Liver (tissue), 3 donors: ENCODE results near the gene ST8SIA6.

ENCODE experiments used
- FOXA2 ChIP-seq: IDR thresholded peaks from 2 replicates; pipeline ENCODE4 v1.6.1; 2016; ENCODE audit warnings: antibody characterized with exemption
- GABPA ChIP-seq, 2 donors: IDR thresholded peaks in 1 of 2; conservative IDR thresholded peaks in 1 of 2; 2 replicates each; pipeline ENCODE4 v1.6.1; 2016; ENCODE audit warnings: antibody characterized with exemption in 2 of 2, mild to moderate bottlenecking in 1 of 2, moderate library complexity in 1 of 2
- JUND ChIP-seq, 2 donors: IDR thresholded peaks; 2 replicates each; pipeline ENCODE4 v1.6.1; 2016; ENCODE audit warnings: antibody characterized with exemption in 2 of 2
- RAD21 ChIP-seq, 2 donors: IDR thresholded peaks; 2 replicates each; pipeline ENCODE4 v1.6.1; 2016; ENCODE audit warnings: antibody characterized with exemption in 2 of 2, mild to moderate bottlenecking in 2 of 2
- RXRA ChIP-seq, 2 donors: IDR thresholded peaks; 2 replicates each; pipeline ENCODE4 v1.6.1; 2017 to 2018; ENCODE audit warnings: antibody characterized with exemption in 2 of 2, mild to moderate bottlenecking in 1 of 2
- SP1 ChIP-seq: IDR thresholded peaks from 2 replicates; pipeline ENCODE4 v1.6.1; 2018; ENCODE audit warnings: antibody characterized with exemption, mild to moderate bottlenecking
- TAF1 ChIP-seq: conservative IDR thresholded peaks from 2 replicates; pipeline ENCODE4 v1.6.1; 2016; ENCODE audit warnings: antibody characterized with exemption, mild to moderate bottlenecking
- YY1 ChIP-seq: IDR thresholded peaks from 2 replicates; pipeline ENCODE4 v1.6.1; 2016; ENCODE audit warnings: antibody characterized with exemption, mild to moderate bottlenecking
- TF ChIP-seq, protein P1 (sequence below): fragments of 150-350 bp; IDR thresholded peaks from 2 replicates; pipeline ENCODE4 v1.5.1; 2017; ENCODE audit warnings: improper control_type of control experiment, low read depth, low read length; ENCODE audit not compliant: missing input control
- TF ChIP-seq, protein P2 (sequence below): IDR thresholded peaks from 2 replicates; pipeline ENCODE4 v1.6.1; 2016; ENCODE audit warnings: antibody characterized with exemption
- TF ChIP-seq, protein P3 (sequence below): IDR thresholded peaks from 2 replicates; pipeline ENCODE4 v1.6.1; 2016; ENCODE audit warnings: antibody characterized with exemption
- TF ChIP-seq, protein P4 (sequence below): IDR thresholded peaks from 2 replicates; pipeline ENCODE4 v1.6.1; 2016; ENCODE audit warnings: antibody characterized with exemption, mild to moderate bottlenecking
- TF ChIP-seq, protein P5 (sequence below): IDR thresholded peaks from 2 replicates; pipeline ENCODE4 v1.6.1; 2016; ENCODE audit warnings: antibody characterized with exemption
- donor health status: healthy.
- donor health status: healthy.

DNA sequence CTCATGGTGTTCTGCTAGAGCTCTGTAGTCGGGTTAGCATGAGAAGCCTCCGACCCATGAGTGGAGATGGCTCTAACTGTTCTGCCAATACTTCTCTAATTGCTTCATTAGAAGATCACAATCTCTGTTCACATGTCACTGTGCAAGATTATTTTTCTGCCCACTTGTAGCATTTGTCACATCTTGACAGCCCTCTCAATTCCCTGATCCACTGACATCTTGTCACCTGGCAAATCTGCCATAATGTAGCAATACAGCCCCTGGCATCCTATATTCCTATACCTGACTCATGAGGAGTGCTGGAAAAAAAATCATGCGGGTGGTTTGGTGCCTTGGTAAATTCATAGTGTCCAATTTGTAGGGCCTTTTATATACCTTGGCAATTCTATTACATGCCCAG is 58.4 kb downstream of the ST8SIA6 start:
- TF ChIP-seq FOXA2 (no peak), TAF1 (no peak), YY1 (no peak), SP1 (no peak), JUND (IDR thresholded peaks at IDR 0.05) (no peak), RAD21 (IDR thresholded peaks at IDR 0.05) (no peak), GABPA (IDR thresholded peaks at IDR 0.05 in 1 of 2, conservative IDR thresholded peaks at IDR 0.05 in 1 of 2) (no peak), RXRA (IDR thresholded peaks at IDR 0.05) (no peak)
- TF ChIP-seq, protein P1, sequence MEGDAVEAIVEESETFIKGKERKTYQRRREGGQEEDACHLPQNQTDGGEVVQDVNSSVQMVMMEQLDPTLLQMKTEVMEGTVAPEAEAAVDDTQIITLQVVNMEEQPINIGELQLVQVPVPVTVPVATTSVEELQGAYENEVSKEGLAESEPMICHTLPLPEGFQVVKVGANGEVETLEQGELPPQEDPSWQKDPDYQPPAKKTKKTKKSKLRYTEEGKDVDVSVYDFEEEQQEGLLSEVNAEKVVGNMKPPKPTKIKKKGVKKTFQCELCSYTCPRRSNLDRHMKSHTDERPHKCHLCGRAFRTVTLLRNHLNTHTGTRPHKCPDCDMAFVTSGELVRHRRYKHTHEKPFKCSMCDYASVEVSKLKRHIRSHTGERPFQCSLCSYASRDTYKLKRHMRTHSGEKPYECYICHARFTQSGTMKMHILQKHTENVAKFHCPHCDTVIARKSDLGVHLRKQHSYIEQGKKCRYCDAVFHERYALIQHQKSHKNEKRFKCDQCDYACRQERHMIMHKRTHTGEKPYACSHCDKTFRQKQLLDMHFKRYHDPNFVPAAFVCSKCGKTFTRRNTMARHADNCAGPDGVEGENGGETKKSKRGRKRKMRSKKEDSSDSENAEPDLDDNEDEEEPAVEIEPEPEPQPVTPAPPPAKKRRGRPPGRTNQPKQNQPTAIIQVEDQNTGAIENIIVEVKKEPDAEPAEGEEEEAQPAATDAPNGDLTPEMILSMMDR: no peak
- TF ChIP-seq, protein P2, sequence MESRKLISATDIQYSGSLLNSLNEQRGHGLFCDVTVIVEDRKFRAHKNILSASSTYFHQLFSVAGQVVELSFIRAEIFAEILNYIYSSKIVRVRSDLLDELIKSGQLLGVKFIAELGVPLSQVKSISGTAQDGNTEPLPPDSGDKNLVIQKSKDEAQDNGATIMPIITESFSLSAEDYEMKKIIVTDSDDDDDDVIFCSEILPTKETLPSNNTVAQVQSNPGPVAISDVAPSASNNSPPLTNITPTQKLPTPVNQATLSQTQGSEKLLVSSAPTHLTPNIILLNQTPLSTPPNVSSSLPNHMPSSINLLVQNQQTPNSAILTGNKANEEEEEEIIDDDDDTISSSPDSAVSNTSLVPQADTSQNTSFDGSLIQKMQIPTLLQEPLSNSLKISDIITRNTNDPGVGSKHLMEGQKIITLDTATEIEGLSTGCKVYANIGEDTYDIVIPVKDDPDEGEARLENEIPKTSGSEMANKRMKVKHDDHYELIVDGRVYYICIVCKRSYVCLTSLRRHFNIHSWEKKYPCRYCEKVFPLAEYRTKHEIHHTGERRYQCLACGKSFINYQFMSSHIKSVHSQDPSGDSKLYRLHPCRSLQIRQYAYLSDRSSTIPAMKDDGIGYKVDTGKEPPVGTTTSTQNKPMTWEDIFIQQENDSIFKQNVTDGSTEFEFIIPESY: no peak
- TF ChIP-seq, protein P3, sequence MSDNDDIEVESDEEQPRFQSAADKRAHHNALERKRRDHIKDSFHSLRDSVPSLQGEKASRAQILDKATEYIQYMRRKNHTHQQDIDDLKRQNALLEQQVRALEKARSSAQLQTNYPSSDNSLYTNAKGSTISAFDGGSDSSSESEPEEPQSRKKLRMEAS: no peak
- TF ChIP-seq, protein P4, sequence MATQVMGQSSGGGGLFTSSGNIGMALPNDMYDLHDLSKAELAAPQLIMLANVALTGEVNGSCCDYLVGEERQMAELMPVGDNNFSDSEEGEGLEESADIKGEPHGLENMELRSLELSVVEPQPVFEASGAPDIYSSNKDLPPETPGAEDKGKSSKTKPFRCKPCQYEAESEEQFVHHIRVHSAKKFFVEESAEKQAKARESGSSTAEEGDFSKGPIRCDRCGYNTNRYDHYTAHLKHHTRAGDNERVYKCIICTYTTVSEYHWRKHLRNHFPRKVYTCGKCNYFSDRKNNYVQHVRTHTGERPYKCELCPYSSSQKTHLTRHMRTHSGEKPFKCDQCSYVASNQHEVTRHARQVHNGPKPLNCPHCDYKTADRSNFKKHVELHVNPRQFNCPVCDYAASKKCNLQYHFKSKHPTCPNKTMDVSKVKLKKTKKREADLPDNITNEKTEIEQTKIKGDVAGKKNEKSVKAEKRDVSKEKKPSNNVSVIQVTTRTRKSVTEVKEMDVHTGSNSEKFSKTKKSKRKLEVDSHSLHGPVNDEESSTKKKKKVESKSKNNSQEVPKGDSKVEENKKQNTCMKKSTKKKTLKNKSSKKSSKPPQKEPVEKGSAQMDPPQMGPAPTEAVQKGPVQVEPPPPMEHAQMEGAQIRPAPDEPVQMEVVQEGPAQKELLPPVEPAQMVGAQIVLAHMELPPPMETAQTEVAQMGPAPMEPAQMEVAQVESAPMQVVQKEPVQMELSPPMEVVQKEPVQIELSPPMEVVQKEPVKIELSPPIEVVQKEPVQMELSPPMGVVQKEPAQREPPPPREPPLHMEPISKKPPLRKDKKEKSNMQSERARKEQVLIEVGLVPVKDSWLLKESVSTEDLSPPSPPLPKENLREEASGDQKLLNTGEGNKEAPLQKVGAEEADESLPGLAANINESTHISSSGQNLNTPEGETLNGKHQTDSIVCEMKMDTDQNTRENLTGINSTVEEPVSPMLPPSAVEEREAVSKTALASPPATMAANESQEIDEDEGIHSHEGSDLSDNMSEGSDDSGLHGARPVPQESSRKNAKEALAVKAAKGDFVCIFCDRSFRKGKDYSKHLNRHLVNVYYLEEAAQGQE: no peak
- TF ChIP-seq, protein P5, sequence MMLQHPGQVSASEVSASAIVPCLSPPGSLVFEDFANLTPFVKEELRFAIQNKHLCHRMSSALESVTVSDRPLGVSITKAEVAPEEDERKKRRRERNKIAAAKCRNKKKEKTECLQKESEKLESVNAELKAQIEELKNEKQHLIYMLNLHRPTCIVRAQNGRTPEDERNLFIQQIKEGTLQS: no peak
